Right renal cortex interstitium (tissue), 3 donors: ENCODE results near the gene CYB561. TPM values are rescaled to one million over a fixed set of nuclear protein-coding genes. Genes with fewer than 3 reads are reported as not detected.

Experiments used
- DNase-seq, 3 donors: peaks; one replicate each; pipeline ENCODE4 v3.0.0-alpha.2; 2013; ENCODE audit warnings: low read depth in 3 of 3, low spot score in 2 of 3
- polyA plus RNA-seq, 3 donors: library from polyadenylated mRNA; unstranded; fragments of 120-200 nt; gene quantifications; one replicate each; pipeline ENCODE4 v1.2.1, GENCODE V29; 2013; ENCODE audit not compliant: insufficient read length in 3 of 3

CYB561 gene
- polyA plus RNA-seq: 10 to 100 TPM; 21.2 to 28.3 (median 26.6) TPM

- no peak for DNase-seq
Observed at GRCh38 chr17:63445954-63446752, at the start of gene CYB561. Gene CYB561 (minus strand): TSS chr17:63446306. CDS start chr17:63437547, 8,759 bp downstream.

- DNase-seq: no peak
Observed at GRCh38 chr17:63495491-63495890, 49.4 kb upstream of the CYB561 start.

DNA sequence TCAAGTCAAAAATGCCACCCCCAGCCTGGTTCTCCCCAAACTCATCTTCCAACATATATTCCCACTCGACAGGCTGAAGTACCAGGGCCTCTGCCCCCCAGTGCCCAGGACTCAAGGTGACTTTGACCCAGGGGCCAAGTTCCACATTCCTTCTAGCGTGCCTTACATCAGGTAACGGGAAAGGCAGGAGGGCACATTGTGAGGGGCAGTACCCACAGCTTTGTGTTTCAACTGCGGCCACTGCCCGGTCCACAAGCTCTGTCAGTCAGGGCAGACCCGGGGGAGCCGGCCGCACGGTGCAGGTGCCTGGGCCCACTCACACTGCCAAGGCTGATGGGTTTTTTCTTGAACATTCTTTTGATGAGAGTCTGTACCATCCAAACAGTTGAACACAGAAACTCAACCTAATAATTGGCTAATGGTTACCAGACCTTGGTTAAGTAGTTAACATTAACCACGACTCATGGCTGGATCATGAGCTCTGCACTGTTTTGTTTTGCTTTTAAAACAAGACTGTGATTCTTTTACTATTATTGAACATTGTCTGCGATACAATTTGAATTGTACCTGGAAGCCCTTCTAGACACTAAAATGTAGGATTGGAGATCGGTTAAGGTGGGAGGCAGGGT lies 48.3 kb upstream of the CYB561 start:
- DNase-seq: no peak

DNA sequence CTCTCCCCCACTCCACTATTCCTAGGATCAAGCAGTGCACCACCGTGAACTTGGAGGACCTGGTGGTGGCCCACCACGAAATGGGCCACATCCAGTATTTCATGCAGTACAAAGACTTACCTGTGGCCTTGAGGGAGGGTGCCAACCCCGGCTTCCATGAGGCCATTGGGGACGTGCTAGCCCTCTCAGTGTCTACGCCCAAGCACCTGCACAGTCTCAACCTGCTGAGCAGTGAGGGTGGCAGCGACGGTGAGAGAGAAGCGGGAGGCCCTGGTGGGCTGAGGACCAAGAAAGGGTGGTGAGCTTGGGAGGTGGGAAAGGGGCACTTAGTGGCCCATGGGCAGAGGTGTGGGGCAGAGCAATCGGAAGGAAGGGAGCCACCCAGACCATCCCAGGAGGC lies 47.3 kb upstream of the CYB561 start:
- DNase-seq: no peak

- DNase-seq: no peak
Observed at GRCh38 chr17:63492940-63493339, 46.8 kb upstream of the CYB561 start.

DNA sequence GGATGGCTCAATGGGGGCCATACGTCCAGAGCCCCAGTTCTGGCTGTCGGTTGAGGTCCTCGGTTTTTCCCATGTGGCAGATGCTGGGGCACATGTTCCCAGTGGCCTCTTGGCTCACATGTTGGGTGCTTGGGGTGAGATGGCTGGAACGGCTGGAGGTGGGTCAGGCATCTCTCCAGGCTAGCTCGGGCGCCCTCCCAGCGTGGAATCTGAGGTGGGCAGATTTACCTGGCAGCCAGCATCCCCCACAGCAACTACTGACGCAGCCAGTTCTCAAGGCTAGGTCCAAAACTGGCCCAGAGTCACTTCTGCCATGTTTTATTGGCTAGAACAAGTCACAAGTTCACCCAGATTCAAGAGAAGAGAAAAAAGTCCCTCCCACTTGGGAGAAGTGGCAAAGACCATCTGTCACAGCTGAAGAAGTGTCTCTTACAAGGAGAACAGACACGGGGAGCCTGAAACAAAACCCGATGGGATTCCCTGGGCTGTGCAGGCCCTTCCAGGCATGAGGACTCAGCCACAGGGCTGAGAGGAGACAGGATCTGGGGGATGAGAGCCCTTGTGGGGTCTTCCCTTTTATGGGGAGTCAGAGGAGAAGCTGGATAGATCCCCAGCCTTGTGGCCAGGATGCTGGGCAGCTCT lies 46.0 kb upstream of the CYB561 start:
- no peak for DNase-seq

DNA sequence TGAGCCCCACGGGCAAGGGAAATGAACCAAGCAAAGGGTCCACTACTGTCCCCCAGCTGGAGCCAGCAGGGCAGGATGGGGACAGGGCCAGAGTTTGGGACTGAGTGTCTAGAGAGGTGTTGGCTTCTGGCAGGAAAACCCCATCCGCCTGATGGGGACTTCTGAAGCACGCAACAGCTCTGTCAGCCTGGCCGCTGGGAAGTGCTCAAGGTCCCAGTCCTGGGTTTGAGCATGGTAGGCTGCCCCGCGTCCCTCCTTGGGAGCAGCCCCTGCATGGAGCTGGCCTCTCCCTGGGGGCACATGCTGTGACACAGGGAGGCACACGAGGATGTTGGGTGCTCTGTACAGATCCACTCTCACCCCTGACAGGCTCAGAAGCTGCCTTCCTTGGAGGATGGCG lies 45.3 kb upstream of the CYB561 start:
- DNase-seq: no peak

- DNase-seq: no peak
Observed at GRCh38 chr17:63490858-63491400, 44.8 kb upstream of the CYB561 start.

DNA sequence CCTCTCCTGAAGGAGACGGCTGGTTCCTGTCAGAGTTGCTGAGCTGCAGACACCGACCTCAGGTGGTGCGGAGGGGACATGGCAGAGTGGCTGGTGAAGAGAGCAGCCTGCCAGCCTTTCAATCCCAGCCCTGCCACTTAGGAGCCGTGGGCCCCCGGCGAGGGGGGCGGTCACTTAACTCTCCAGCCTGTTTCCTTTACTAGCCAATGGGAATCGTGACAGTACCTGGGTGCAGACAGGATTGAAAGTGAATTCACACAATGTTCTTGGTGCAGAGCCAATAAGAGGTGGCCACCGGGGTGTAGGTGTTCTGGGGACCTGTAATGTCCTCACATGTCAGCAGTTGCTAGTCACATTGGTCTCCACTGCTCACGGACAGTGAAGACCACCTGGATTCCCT lies 44.2 kb upstream of the CYB561 start:
- DNase-seq: no peak

GRCh38 chr17:63489291-63489690 lies 43.2 kb upstream of the CYB561 start:
- DNase-seq: no peak

GRCh38 chr17:63488851-63489250 lies 42.7 kb upstream of the CYB561 start:
- DNase-seq: no peak

GRCh38 chr17:63487014-63487339 lies 40.9 kb upstream of the CYB561 start:
- DNase-seq: no peak

- DNase-seq: no peak
Observed at GRCh38 chr17:63486317-63487013, 40.4 kb upstream of the CYB561 start.

DNA sequence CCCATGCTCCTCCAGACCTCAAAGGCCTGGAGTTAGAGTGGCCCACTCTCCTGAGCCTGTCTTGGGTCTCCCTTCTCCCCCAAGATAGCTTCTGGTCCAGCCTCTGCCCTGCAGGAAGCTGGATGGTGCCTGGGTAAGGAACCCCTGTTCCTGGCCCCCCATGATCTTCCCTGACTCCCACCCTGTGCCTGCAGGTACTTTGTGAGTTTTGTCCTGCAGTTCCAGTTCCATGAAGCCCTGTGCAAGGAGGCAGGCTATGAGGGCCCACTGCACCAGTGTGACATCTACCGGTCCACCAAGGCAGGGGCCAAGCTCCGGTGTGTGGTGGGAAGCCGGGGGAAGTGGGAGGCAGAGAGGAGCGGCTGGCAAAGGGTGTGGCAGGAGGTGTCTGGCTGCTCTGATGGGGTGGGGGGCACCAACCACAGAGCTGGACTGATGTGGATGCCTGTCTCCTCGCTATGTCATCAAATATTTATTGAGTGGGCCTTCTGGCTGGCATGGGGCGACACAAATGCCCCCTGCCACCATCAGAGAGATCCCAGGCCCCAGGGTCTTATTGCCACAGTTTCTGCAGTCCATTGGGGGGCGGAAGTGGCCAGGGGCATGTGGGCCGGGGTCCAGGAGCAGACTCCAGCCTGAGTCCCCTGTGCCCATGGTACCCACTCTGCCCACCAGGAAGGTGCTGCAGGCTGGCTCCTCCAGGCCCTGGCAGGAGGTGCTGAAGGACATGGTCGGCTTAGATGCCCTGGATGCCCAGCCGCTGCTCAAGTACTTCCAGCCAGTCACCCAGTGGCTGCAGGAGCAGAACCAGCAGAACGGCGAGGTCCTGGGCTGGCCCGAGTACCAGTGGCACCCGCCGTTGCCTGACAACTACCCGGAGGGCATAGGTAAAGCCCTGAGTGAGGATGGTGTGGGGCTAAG lies 37.8 kb upstream of the CYB561 start:
- DNase-seq: no peak

DNA sequence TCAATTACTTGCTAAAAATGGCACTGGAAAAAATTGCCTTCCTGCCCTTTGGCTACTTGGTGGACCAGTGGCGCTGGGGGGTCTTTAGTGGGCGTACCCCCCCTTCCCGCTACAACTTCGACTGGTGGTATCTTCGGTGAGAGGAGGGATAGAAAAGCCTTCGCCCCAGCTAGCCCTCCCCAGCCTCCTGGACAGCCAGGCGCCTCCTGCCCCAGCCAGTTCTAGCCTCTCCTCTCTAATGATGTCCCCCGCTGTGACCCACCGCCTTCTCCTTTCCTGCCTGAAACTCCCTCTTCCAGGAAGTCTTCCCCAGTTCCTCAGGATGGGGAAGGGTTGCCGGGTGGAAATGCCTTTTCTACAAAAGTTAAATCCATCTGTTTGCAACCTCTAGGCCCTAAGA lies 36.9 kb upstream of the CYB561 start:
- no peak for DNase-seq

GRCh38 chr17:63482509-63482908 lies 36.4 kb upstream of the CYB561 start:
- DNase-seq: no peak

GRCh38 chr17:63481488-63481870 lies 35.4 kb upstream of the CYB561 start:
- DNase-seq: no peak

DNA sequence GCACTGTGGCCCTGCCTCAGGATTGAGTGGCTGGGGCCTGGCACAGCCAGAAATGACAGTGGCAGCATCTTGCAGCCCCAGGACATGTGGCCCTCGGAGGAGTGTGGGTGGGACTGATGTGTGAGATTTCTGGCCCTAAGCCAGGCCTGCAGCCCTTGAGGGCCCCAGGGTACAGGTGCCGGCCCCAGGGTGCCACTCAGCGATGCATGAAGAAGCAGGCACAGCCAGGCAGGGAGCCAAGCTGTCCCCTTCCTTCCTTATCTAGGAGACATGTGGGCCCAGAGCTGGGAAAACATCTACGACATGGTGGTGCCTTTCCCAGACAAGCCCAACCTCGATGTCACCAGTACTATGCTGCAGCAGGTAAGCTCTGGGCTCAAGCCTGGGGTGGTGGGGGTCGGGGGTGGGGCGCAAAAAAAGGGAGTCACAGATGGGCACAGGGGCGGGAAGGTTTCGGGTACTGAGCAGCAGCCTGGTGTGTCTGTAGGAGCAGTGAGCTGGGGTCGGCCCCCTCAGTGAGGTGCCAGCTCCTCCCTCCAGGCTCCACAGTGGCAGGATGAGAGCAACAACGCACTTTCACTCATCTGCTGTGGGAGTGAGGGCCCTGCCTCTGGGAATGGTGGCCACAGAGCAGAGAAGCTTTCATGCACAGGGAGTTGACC lies 34.9 kb upstream of the CYB561 start:
- no peak for DNase-seq

DNA sequence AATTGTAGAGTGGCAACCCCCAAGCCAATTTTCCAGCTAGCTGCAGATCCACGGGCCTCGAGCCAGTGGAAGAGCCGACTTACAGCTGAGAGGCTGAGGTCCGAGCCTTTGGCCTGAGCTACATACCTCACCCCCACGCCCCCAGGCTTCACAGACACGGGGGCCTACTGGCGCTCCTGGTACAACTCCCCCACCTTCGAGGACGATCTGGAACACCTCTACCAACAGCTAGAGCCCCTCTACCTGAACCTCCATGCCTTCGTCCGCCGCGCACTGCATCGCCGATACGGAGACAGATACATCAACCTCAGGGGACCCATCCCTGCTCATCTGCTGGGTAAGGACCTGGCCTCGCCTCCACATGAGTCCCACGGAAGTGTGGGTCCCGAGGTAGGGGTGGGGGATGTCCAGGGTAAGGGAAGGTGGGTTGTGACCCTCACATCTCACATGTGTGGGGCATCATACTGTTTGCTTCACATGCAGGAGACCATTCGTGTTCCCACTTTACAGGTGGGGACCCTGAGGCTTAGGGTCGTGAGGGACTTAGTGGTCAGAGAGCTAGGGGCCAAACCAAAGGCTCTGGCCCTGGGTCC lies 34.2 kb upstream of the CYB561 start:
- DNase-seq: no peak
